Prostate gland (tissue), 2 donors: Measurements from ENCODE around the gene NPPA.

Source experiments
- POLR2A ChIP-seq: fragments of 450-650 bp; IDR thresholded peaks from one replicate; pipeline ENCODE4 v1.6.1; 2016; ENCODE audit warnings: antibody characterized with exemption, mild to moderate bottlenecking
- TF ChIP-seq, protein P1 (sequence below), 4 experiments: fragments of 200-600 bp in 2 of 4; fragments of 450-650 bp in 2 of 4; sonication (generic) in 2 of 4; IDR thresholded peaks; 1 replicate in 3 of 4; 2 replicates in 1 of 4; pipeline ENCODE4 v1.5.1; 2016 to 2019; ENCODE audit warnings: antibody characterized with exemption in 4 of 4, mild to moderate bottlenecking in 2 of 4, moderate library complexity in 2 of 4

DNA sequence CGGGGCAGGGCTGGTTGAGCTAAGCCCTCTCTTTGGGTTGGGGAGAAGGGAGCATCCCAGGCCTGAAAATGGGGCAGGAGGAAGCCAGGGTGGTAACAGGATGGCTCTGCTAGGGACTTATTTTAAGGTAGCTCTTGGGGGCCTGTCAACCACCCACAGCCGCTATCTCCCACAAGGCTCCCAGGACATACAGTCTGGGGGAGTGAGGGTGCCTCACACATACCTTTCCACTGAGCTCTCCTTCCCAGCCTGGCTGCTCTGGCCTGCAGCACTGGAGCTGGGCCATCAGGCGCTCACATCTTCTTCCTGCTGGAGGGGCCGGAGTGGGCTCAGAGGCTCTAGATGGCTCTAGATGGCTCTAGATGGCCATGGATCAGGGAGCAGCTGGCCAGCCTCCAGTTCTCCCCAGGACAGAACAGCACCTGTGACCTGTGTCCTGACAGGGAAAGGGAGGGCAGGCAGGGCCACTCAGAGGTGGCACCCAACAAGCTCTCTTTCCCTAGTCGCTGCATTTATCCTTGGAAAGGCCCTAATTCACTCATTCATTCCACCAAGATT, 22.1 kb upstream of the NPPA start:
- TF ChIP-seq, protein P1, sequence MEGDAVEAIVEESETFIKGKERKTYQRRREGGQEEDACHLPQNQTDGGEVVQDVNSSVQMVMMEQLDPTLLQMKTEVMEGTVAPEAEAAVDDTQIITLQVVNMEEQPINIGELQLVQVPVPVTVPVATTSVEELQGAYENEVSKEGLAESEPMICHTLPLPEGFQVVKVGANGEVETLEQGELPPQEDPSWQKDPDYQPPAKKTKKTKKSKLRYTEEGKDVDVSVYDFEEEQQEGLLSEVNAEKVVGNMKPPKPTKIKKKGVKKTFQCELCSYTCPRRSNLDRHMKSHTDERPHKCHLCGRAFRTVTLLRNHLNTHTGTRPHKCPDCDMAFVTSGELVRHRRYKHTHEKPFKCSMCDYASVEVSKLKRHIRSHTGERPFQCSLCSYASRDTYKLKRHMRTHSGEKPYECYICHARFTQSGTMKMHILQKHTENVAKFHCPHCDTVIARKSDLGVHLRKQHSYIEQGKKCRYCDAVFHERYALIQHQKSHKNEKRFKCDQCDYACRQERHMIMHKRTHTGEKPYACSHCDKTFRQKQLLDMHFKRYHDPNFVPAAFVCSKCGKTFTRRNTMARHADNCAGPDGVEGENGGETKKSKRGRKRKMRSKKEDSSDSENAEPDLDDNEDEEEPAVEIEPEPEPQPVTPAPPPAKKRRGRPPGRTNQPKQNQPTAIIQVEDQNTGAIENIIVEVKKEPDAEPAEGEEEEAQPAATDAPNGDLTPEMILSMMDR (IDR thresholded peaks at IDR 0.05), result no peak
- no peak for TF ChIP-seq POLR2A
